Progenitor cell of endocrine pancreas (in vitro differentiated cells): Measurements from ENCODE around the gene MRPS23. TPM values are rescaled to one million over a fixed set of nuclear protein-coding genes. Genes with fewer than 3 reads are reported as not detected.

Source experiments
- DNase-seq: peaks from one replicate; pipeline ENCODE4 v3.0.0; 2021; ENCODE audit warnings: low spot score; ENCODE audit not compliant: unreplicated experiment
- H3K27ac Mint-ChIP-seq: 2 replicates; pipeline ENCODE4 v1.8.0; 2021; ENCODE audit warnings: mild to moderate bottlenecking, moderate library complexity, mixed read lengths
- H3K27me3 Mint-ChIP-seq: 2 replicates; pipeline ENCODE4 v1.8.0; 2021; ENCODE audit warnings: mixed read lengths
- H3K36me3 Mint-ChIP-seq: 2 replicates; pipeline ENCODE4 v1.8.0; 2022; ENCODE audit warnings: mixed read lengths; ENCODE audit not compliant: insufficient read depth
- H3K4me1 Mint-ChIP-seq: 2 replicates; pipeline ENCODE4 v1.8.0; 2021; ENCODE audit warnings: low read depth, mixed read lengths
- H3K4me3 Mint-ChIP-seq: 2 replicates; pipeline ENCODE4 v1.8.0; 2021; ENCODE audit warnings: low read depth, mild to moderate bottlenecking, moderate library complexity, mixed read lengths
- H3K9me3 Mint-ChIP-seq: 2 replicates; pipeline ENCODE4 v1.8.0; 2021; ENCODE audit warnings: low read depth, mixed read lengths
- CTCF ChIP-seq: fragments of 200-600 bp; sonication (generic); IDR thresholded peaks from one replicate; pipeline ENCODE4 v1.5.0; 2021; ENCODE audit warnings: antibody characterized with exemption, mild to moderate bottlenecking; ENCODE audit not compliant: unreplicated experiment
- long read RNA-seq: library from polyadenylated mRNA; unstranded; transcript quantifications from one replicate; pipeline ENCODE4 v2.0.0, GENCODE V29; 2020
- total RNA-seq: library from RNA; stranded (reverse); gene quantifications from 2 replicates; pipeline ENCODE4 v1.2.1, GENCODE V29; 2021

MRPS23 gene
- 34.6 and 38.9 TPM in 2 replicates for total RNA-seq
- long read RNA-seq, full-length matches to known transcripts, result 24 of 26 reads
- long read RNA-seq, partial matches to known transcripts, result 1 of 26 reads
- long read RNA-seq, other reads (novel, unspliced or antisense), result 1 of 26 reads

GRCh38 chr17:57849874-57850754, at the start of gene MRPS23:
MRPS23 (minus strand) TSS chr17:57850044; CDS start chr17:57850010, 34 bp downstream.
- peak within 1 kb of the TSS; percentile 91 for H3K4me3 Mint-ChIP-seq
- H3K9me3 Mint-ChIP-seq, result no peaks in the 10 kb centered on the region
- H3K27ac Mint-ChIP-seq, result peak within 1 kb of the TSS; percentile 98
- peak; percentile 93 for DNase-seq
- H3K36me3 Mint-ChIP-seq, result peaks cover 6% of the 10 kb centered on the region
- peaks cover 28% of the 10 kb centered on the region for H3K4me1 Mint-ChIP-seq
- no peak for TF ChIP-seq CTCF
- H3K27me3 Mint-ChIP-seq, result no peaks in the 10 kb centered on the region

- Mint-ChIP-seq H3K4me1 (peaks cover 62% of the 10 kb centered on the region), H3K27me3 (no peaks in the 10 kb centered on the region), H3K27ac (peak overlapping the region; percentile 93), H3K9me3 (no peaks in the 10 kb centered on the region), H3K36me3 (no peaks in the 10 kb centered on the region), H3K4me3 (no peak overlapping the region)
- no peak for TF ChIP-seq CTCF
- no peak for DNase-seq
Observed at GRCh38 chr17:57899391-57899790, 49.5 kb upstream of the MRPS23 start.

GRCh38 chr17:57898487-57899311, 48.9 kb upstream of the MRPS23 start:
- no peak overlapping the region for H3K4me3 Mint-ChIP-seq
- H3K27ac Mint-ChIP-seq, result peak overlapping the region; percentile 93
- H3K9me3 Mint-ChIP-seq, result no peaks in the 10 kb centered on the region
- no peak for DNase-seq
- no peak for TF ChIP-seq CTCF
- H3K4me1 Mint-ChIP-seq, result peaks cover 59% of the 10 kb centered on the region
- no peaks in the 10 kb centered on the region for H3K36me3 Mint-ChIP-seq
- H3K27me3 Mint-ChIP-seq, result no peaks in the 10 kb centered on the region

- H3K36me3 Mint-ChIP-seq, result no peaks in the 10 kb centered on the region
- H3K27ac Mint-ChIP-seq, result peak overlapping the region; percentile 45
- no peak for TF ChIP-seq CTCF
- no peak overlapping the region for H3K4me3 Mint-ChIP-seq
- DNase-seq, result no peak
- no peaks in the 10 kb centered on the region for H3K9me3 Mint-ChIP-seq
- H3K27me3 Mint-ChIP-seq, result no peaks in the 10 kb centered on the region
- H3K4me1 Mint-ChIP-seq, result peaks cover 40% of the 10 kb centered on the region
Observed at GRCh38 chr17:57895382-57896060, 45.7 kb upstream of the MRPS23 start.
